ENCODE data around the gene EXOC4.
"Not testable (repeated sequence)": the region's sequence is repeated elsewhere in the genome, so short reads cannot be mapped to it uniquely, and the experiment has no call there.

Gene EXOC4

GRCh38 chr7:133252858-133253518, at the start of gene EXOC4:
Gene EXOC4, plus strand, starts transcription at chr7:133253078.
- peak; percentile 90 for DNase-seq

GRCh38 chr7:133203490-133203889, 49.4 kb upstream of the EXOC4 start:
- DNase-seq: no peak

GRCh38 chr7:133207687-133208086, 45.2 kb upstream of the EXOC4 start:
- DNase-seq: no peak

- DNase-seq: not testable (repeated sequence)
Observed at GRCh38 chr7:133210817-133211216, 42.1 kb upstream of the EXOC4 start.

GRCh38 chr7:133213772-133214171, 39.1 kb upstream of the EXOC4 start:
- not testable (repeated sequence) for DNase-seq

- DNase-seq: no peak
Observed at GRCh38 chr7:133217773-133218172, 35.1 kb upstream of the EXOC4 start.

GRCh38 chr7:133230591-133231194, 22.2 kb upstream of the EXOC4 start:
- peak; percentile 29 for DNase-seq

GRCh38 chr7:133233142-133233541, 19.7 kb upstream of the EXOC4 start:
- DNase-seq: no peak

- no peak for DNase-seq
Observed at GRCh38 chr7:133234961-133235875, 17.7 kb upstream of the EXOC4 start.

GRCh38 chr7:133237545-133237944, 15.3 kb upstream of the EXOC4 start:
- no peak for DNase-seq

- DNase-seq: no peak
Observed at GRCh38 chr7:133240302-133240701, 12.6 kb upstream of the EXOC4 start.

- DNase-seq: no peak
Observed at GRCh38 chr7:133246558-133246957, 6.3 kb upstream of the EXOC4 start.

- DNase-seq: no peak
Observed at GRCh38 chr7:133248901-133249300, 4.0 kb upstream of the EXOC4 start.

- no peak for DNase-seq
Observed at GRCh38 chr7:133252506-133252857, 396 bp upstream of the EXOC4 start.

GRCh38 chr7:133253519-133253875, 619 bp downstream of the EXOC4 start:
- DNase-seq: peak; percentile 7

GRCh38 chr7:133255486-133255885, 2.6 kb downstream of the EXOC4 start:
- no peak for DNase-seq

- DNase-seq: no peak
Observed at GRCh38 chr7:133258174-133258573, 5.3 kb downstream of the EXOC4 start.

GRCh38 chr7:133265821-133266220, 12.9 kb downstream of the EXOC4 start:
- DNase-seq: no peak

- no peak for DNase-seq
Observed at GRCh38 chr7:133268355-133268754, 15.5 kb downstream of the EXOC4 start.

- DNase-seq: no peak
Observed at GRCh38 chr7:133272336-133272735, 19.5 kb downstream of the EXOC4 start.

- no peak for DNase-seq
Observed at GRCh38 chr7:133273227-133273626, 20.3 kb downstream of the EXOC4 start.

GRCh38 chr7:133274265-133274664, 21.4 kb downstream of the EXOC4 start:
- no peak for DNase-seq

- no peak for DNase-seq
Observed at GRCh38 chr7:133275008-133275407, 22.1 kb downstream of the EXOC4 start.

All from activated naive CD4-positive, alpha-beta T cell treated with Interleukin-2 at 50 U/mL for 16 hours (primary cell).